Common myeloid progenitor, CD34-positive (primary cell): ENCODE measurements around the gene PGLYRP2.
A peak's percentile ranks its signal among the peaks of the same experiment; 100 is the strongest.

Experiments
- CTCF ChIA-PET: fragments of 350-600 bp; sonication (Branson Sonifier 250); formaldehyde crosslinking; loops from one replicate; lab custom pipeline; 2021; ENCODE audit warnings: antibody characterized with exemption; lab: Charles Lee
- POLR2A ChIA-PET: fragments of 350-600 bp; sonication (Branson Sonifier 250); formaldehyde crosslinking; loops from one replicate; lab custom pipeline; 2021; ENCODE audit warnings: antibody characterized with exemption; lab: Charles Lee
- DNase-seq, 3 donors: peaks; one replicate each; pipeline versions ENCODE4 v3.0.0 to v3.0.0-alpha.2; 2013
- H3K27ac ChIP-seq, 2 experiments: 1 replicate in 1 of 2; 2 replicates in 1 of 2; pipeline ENCODE4 v1.7.0; 2013; ENCODE audit warnings: inconsistent platforms in 2 of 2, low read length in 2 of 2, mild to moderate bottlenecking in 2 of 2, low read depth in 1 of 2, moderate library complexity in 1 of 2; ENCODE audit not compliant: severe bottlenecking in 2 of 2, insufficient read depth in 1 of 2, poor library complexity in 1 of 2
- H3K27me3 ChIP-seq, 5 experiments: replicated peaks in 2 of 5; 1 replicate in 3 of 5; 2 replicates in 2 of 5; pipeline versions ENCODE4 v1.6.1 to v1.7.0; 2013; ENCODE audit warnings: low read length in 4 of 5, mild to moderate bottlenecking in 2 of 5, moderate library complexity in 2 of 5, inconsistent platforms in 1 of 5; ENCODE audit not compliant: insufficient read depth in 5 of 5, control insufficient read depth in 4 of 5
- H3K36me3 ChIP-seq, 4 experiments: 1 replicate in 2 of 4; 2 replicates in 2 of 4; pipeline versions ENCODE4 v1.6.1 to v1.7.0; 2013; ENCODE audit warnings: low read length in 3 of 4, control low read depth in 1 of 4, mild to moderate bottlenecking in 1 of 4; ENCODE audit not compliant: control insufficient read depth in 4 of 4, insufficient read depth in 4 of 4
- H3K4me1 ChIP-seq, 4 experiments: 1 replicate in 3 of 4; 2 replicates in 1 of 4; pipeline versions ENCODE4 v1.6.1 to v1.7.1; 2013; ENCODE audit warnings: low read length in 3 of 4, mild to moderate bottlenecking in 3 of 4, control low read depth in 1 of 4, inconsistent platforms in 1 of 4, moderate library complexity in 1 of 4; ENCODE audit not compliant: control insufficient read depth in 4 of 4, insufficient read depth in 4 of 4; ENCODE audit errors: control extremely low read depth in 1 of 4
- H3K4me3 ChIP-seq, 7 experiments: 1 replicate in 4 of 7; 2 replicates in 3 of 7; pipeline versions ENCODE4 v1.5.1 to v1.7.0; 2013; ENCODE audit warnings: mild to moderate bottlenecking in 7 of 7, low read length in 6 of 7, moderate library complexity in 6 of 7, inconsistent platforms in 2 of 7, low read depth in 2 of 7, control low read depth in 1 of 7; ENCODE audit not compliant: insufficient read depth in 4 of 7, control insufficient read depth in 1 of 7; ENCODE audit errors: extremely low read depth in 1 of 7
- H3K9me3 ChIP-seq, 5 experiments: 1 replicate in 4 of 5; 2 replicates in 1 of 5; pipeline versions ENCODE4 v1.6.1 to v1.7.1; 2013; ENCODE audit warnings: low read length in 4 of 5, mild to moderate bottlenecking in 2 of 5, inconsistent platforms in 1 of 5, low read depth in 1 of 5, moderate library complexity in 1 of 5; ENCODE audit not compliant: control insufficient read depth in 4 of 5, insufficient read depth in 2 of 5; ENCODE audit errors: control extremely low read depth in 1 of 5
- WGBS: methylation state at CpG from one replicate; pipeline ENCODE4 v1.1.5; 2013; ENCODE audit not compliant: insufficient coverage; 5-methylcytosine and 5-hydroxymethylcytosine counted together

The PGLYRP2 gene

GRCh38 chr19:15466851-15467733 lies 12.2 kb downstream of the PGLYRP2 start:
- POLR2A ChIA-PET: interaction anchor here (1.0 to 2.4 kb wide), 6 partner anchors 9 to 48 kb away, joined by 3 to 16 read pairs (median 5); partner anchors contain the start of gene AKAP8L
- WGBS: 9% methylated on average over 7 of the region's 8 CpGs
- Histone ChIP-seq H3K4me3 (peak overlapping the region in 2 of 7 experiments; percentile 11 to 36), H3K4me1 (peaks cover 25 to 77% (median 75%) of the 10 kb centered on the region in 4 experiments), H3K27ac (peak overlapping the region in 1 of 2 experiments; percentile 47), H3K27me3 (no peaks in the 10 kb centered on the region), H3K9me3 (no peaks in the 10 kb centered on the region), H3K36me3 (no peaks in the 10 kb centered on the region)
- CTCF ChIA-PET: interaction anchor here (0.6 to 5.6 kb wide), 17 partner anchors 9 to 257 kb away, joined by 3 to 29 read pairs (median 4); partner anchors contain the start of genes AKAP8L and PGLYRP2
- DNase-seq: peak; percentile 88 to 98 (median 96)

GRCh38 chr19:15464394-15465385 lies 14.6 kb downstream of the PGLYRP2 start, which contains the start of gene RASAL3:
Gene RASAL3, minus strand, starts transcription at chr19:15464544. Its CDS starts 186 bp downstream, at chr19:15464358.
- 16% methylated on average over 10 of the region's 17 CpGs for WGBS
- no peaks in the 10 kb centered on the region for H3K9me3 ChIP-seq
- H3K4me3 ChIP-seq: peak within 1 kb of the TSS; percentile 58 to 84 (median 72)
- CTCF ChIA-PET: interaction anchor here (1.2 to 5.6 kb wide), 7 partner anchors 9 to 90 kb away, joined by 3 to 30 read pairs (median 9); partner anchors contain the start of genes AKAP8L and PGLYRP2
- peaks cover 25 to 82% (median 74%) of the 10 kb centered on the region in 4 experiments for H3K4me1 ChIP-seq
- peaks cover 5 to 19% (median 12%) of the 10 kb centered on the region in 4 experiments for H3K36me3 ChIP-seq
- H3K27ac ChIP-seq: peak within 1 kb of the TSS; percentile 77 to 90
- POLR2A ChIA-PET: interaction anchor here (0.9 to 2.7 kb wide), 7 partner anchors 10 to 50 kb away, joined by 3 to 17 read pairs (median 12); partner anchors contain the start of genes AKAP8L and PGLYRP2
- DNase-seq: peak in 2 of 3 donors; percentile 74 to 83
- no peaks in the 10 kb centered on the region for H3K27me3 ChIP-seq

GRCh38 chr19:15463861-15464371 lies 15.4 kb downstream of the PGLYRP2 start:
- Histone ChIP-seq H3K27ac (peak overlapping the region; percentile 77 to 90), H3K9me3 (no peaks in the 10 kb centered on the region), H3K4me1 (peaks cover 25 to 74% (median 66%) of the 10 kb centered on the region in 4 experiments), H3K4me3 (peak overlapping the region; percentile 58 to 84 (median 72)), H3K27me3 (no peaks in the 10 kb centered on the region), H3K36me3 (peaks cover 5 to 23% (median 15%) of the 10 kb centered on the region in 4 experiments)
- peak; percentile 72 to 90 (median 86) for DNase-seq
- WGBS: 0% methylated on average over 16 of the region's 25 CpGs
- ChIA-PET CTCF (interaction anchor here (1.1 to 5.6 kb wide), 9 partner anchors 9 to 91 kb away, joined by 3 to 30 read pairs (median 9); partner anchors contain the start of genes AKAP8L, PGLYRP2 and WIZ), POLR2A (interaction anchor here (0.6 to 2.7 kb wide), 12 partner anchors 10 to 87 kb away, joined by 3 to 17 read pairs (median 4); partner anchors contain the start of genes AKAP8, AKAP8L and PGLYRP2)

GRCh38 chr19:15461694-15462093 lies 17.6 kb downstream of the PGLYRP2 start:
- H3K36me3 ChIP-seq: peaks cover 5 to 38% (median 27%) of the 10 kb centered on the region in 4 experiments
- H3K27me3 ChIP-seq: no peaks in the 10 kb centered on the region
- peaks cover 21 to 52% (median 45%) of the 10 kb centered on the region in 4 experiments for H3K4me1 ChIP-seq
- H3K27ac ChIP-seq: peak overlapping the region in 1 of 2 experiments; percentile 34
- DNase-seq: no peak
- CTCF ChIA-PET: interaction anchor here (1.3 to 3.2 kb wide), 2 partner anchors 10 to 83 kb away, joined by 4 to 16 read pairs; partner anchors contain the start of gene WIZ
- POLR2A ChIA-PET: no interaction called here
- H3K4me3 ChIP-seq: no peak overlapping the region
- H3K9me3 ChIP-seq: no peaks in the 10 kb centered on the region
- WGBS: 100% methylated on average over 2 of the region's 2 CpGs

- ChIA-PET CTCF (interaction anchor here (0.7 to 0.8 kb wide), 2 partner anchors 9 to 379 kb away, joined by 3 read pairs; no protein-coding TSS in a partner anchor), POLR2A (interaction anchor here (0.5 kb wide), 1 partner anchor 891 kb away, joined by 4 read pairs; no protein-coding TSS in a partner anchor)
- whole genome bisulfite sequencing: 98% methylated on average over 41 of the region's 54 CpGs
Observed at GRCh38 chr19:15457701-15458484, 21.4 kb downstream of the PGLYRP2 start.

More at GRCh38 chr19:15457701-15458484, 21.4 kb downstream of the PGLYRP2 start:
- H3K27me3 ChIP-seq: no peaks in the 10 kb centered on the region
- H3K4me3 ChIP-seq: no peak overlapping the region
- no peaks in the 10 kb centered on the region for H3K9me3 ChIP-seq
- H3K36me3 ChIP-seq: peaks cover 22 to 76% (median 59%) of the 10 kb centered on the region in 4 experiments
- H3K4me1 ChIP-seq: peaks cover 2 to 17% (median 11%) of the 10 kb centered on the region in 4 experiments
- no peak for DNase-seq
- no peak overlapping the region for H3K27ac ChIP-seq
